DND-41 (cell line): ENCODE results near the gene RAD18.

Experiments used
- ATAC-seq: fragments of 200-7000 bp; cut with Tn5 transposase; 3 replicates; pipeline ENCODE4 v1.9.1; 2021; ENCODE audit warnings: low read depth; ENCODE audit not compliant: insufficient read depth
- DNase-seq: peaks from one replicate; pipeline ENCODE4 v3.0.0-alpha.2; 2020
- H2AFZ ChIP-seq: 2 replicates; pipeline ENCODE4 v1.6.0; 2012; ENCODE audit warnings: low read depth, low read length
- H3K27ac ChIP-seq: 2 replicates; pipeline ENCODE4 v1.5.1; 2012; ENCODE audit warnings: low read length, inconsistent platforms
- H3K27me3 ChIP-seq: fragments of 200-600 bp; sonication (generic); 2 replicates; pipeline ENCODE4 v1.6.0; 2012; ENCODE audit warnings: low read length, mild to moderate bottlenecking, inconsistent platforms; ENCODE audit not compliant: insufficient read depth, poor library complexity
- H3K36me3 ChIP-seq: 2 replicates; pipeline ENCODE4 v1.5.1; 2012; ENCODE audit warnings: low read length, inconsistent platforms; ENCODE audit not compliant: insufficient read depth
- H3K4me1 ChIP-seq: 2 replicates; pipeline ENCODE4 v1.5.1; 2012; ENCODE audit warnings: mild to moderate bottlenecking, low read length; ENCODE audit not compliant: insufficient read depth
- H3K4me2 ChIP-seq: 2 replicates; pipeline ENCODE4 v1.6.0; 2012; ENCODE audit warnings: mild to moderate bottlenecking, moderate library complexity, low read length, inconsistent platforms; ENCODE audit not compliant: insufficient read depth
- H3K4me3 ChIP-seq, 2 experiments: fragments of 200-600 bp in 1 of 2; shearing (Covaris generic) in 1 of 2; 2 replicates each; pipeline ENCODE4 v1.5.1; 2012 to 2016; ENCODE audit warnings: inconsistent platforms in 2 of 2, low read length in 2 of 2, mild to moderate bottlenecking in 2 of 2, low read depth in 1 of 2, moderate library complexity in 1 of 2
- H3K79me2 ChIP-seq: 2 replicates; pipeline ENCODE4 v1.6.0; 2012; ENCODE audit warnings: low read length, inconsistent platforms; ENCODE audit not compliant: insufficient read depth
- H3K9ac ChIP-seq: 2 replicates; pipeline ENCODE4 v1.6.0; 2012; ENCODE audit warnings: low read depth, mild to moderate bottlenecking, inconsistent platforms, low read length, moderate library complexity
- H3K9me3 ChIP-seq: 2 replicates; pipeline ENCODE4 v1.5.1; 2012; ENCODE audit warnings: low read length, moderate library complexity, mild to moderate bottlenecking, inconsistent platforms; ENCODE audit not compliant: insufficient read depth, severe bottlenecking
- H4K20me1 ChIP-seq: 2 replicates; pipeline ENCODE4 v1.6.0; 2012; ENCODE audit warnings: low read length; ENCODE audit not compliant: insufficient read depth
- CTCF ChIP-seq: IDR thresholded peaks from 2 replicates; pipeline ENCODE4 v1.5.1; 2012; ENCODE audit warnings: borderline replicate concordance, low read length, moderate library complexity, mild to moderate bottlenecking; ENCODE audit not compliant: poor library complexity, severe bottlenecking; ENCODE audit errors: extremely low read depth
- EZH2 ChIP-seq: IDR thresholded peaks from 3 replicates; pipeline ENCODE4 v1.6.1; 2012; ENCODE audit warnings: borderline replicate concordance, low read depth, mild to moderate bottlenecking, moderate library complexity, low read length, inconsistent platforms; ENCODE audit not compliant: severe bottlenecking

Gene RAD18

GRCh38 chr3:8942115-8942514, 21.2 kb downstream of the RAD18 start:
- no peak for DNase-seq
- Histone ChIP-seq H3K4me2 (no peak overlapping the region), H3K4me3 (no peak overlapping the region), H3K9me3 (peaks cover 14% of the 10 kb centered on the region), H4K20me1 (no peaks in the 10 kb centered on the region), H3K9ac (no peak overlapping the region), H3K79me2 (peaks cover 16% of the 10 kb centered on the region), H3K27me3 (no peaks in the 10 kb centered on the region), H2AFZ (no peak overlapping the region), H3K36me3 (peaks cover 96% of the 10 kb centered on the region), H3K27ac (no peak overlapping the region), H3K4me1 (no peaks in the 10 kb centered on the region)
- no peak for TF ChIP-seq EZH2
- no peak for TF ChIP-seq CTCF
- ATAC-seq: no peak

- Histone ChIP-seq H3K27ac (no peak overlapping the region), H3K4me2 (no peak overlapping the region), H3K36me3 (peaks cover 85% of the 10 kb centered on the region), H3K4me1 (no peaks in the 10 kb centered on the region), H3K27me3 (no peaks in the 10 kb centered on the region), H3K9me3 (no peaks in the 10 kb centered on the region), H3K79me2 (peaks cover 4% of the 10 kb centered on the region), H3K9ac (no peak overlapping the region), H3K4me3 (no peak overlapping the region), H2AFZ (no peak overlapping the region), H4K20me1 (no peaks in the 10 kb centered on the region)
- no peak for TF ChIP-seq EZH2
- peak; percentile 38 for TF ChIP-seq CTCF
- ATAC-seq (peak; percentile 64; the same call in 2 of the 3 replicates), DNase-seq (no peak)
These were observed 25.3 kb downstream of the RAD18 start for GRCh38 chr3:8938021-8938420.

GRCh38 chr3:8937064-8938020, 25.9 kb downstream of the RAD18 start:
- DNase-seq: no peak
- Histone ChIP-seq H2AFZ (no peak overlapping the region), H3K27me3 (no peaks in the 10 kb centered on the region), H3K9me3 (no peaks in the 10 kb centered on the region), H3K36me3 (peaks cover 82% of the 10 kb centered on the region), H3K27ac (no peak overlapping the region), H4K20me1 (no peaks in the 10 kb centered on the region), H3K4me2 (no peak overlapping the region), H3K4me3 (no peak overlapping the region), H3K79me2 (no peaks in the 10 kb centered on the region), H3K4me1 (no peaks in the 10 kb centered on the region), H3K9ac (no peak overlapping the region)
- no peak for ATAC-seq
- no peak for TF ChIP-seq CTCF
- no peak for TF ChIP-seq EZH2
